Right renal cortex interstitium (tissue), 3 donors: ENCODE data around the gene STT3B. TPM values are rescaled to one million over a fixed set of nuclear protein-coding genes. Genes with fewer than 3 reads are reported as not detected.

Source experiments
- DNase-seq, 3 donors: peaks; one replicate each; pipeline ENCODE4 v3.0.0-alpha.2; 2013; ENCODE audit warnings: low read depth in 3 of 3, low spot score in 2 of 3
- polyA plus RNA-seq, 3 donors: library from polyadenylated mRNA; unstranded; fragments of 120-200 nt; gene quantifications; one replicate each; pipeline ENCODE4 v1.2.1, GENCODE V29; 2013; ENCODE audit not compliant: insufficient read length in 3 of 3

The STT3B gene
- polyA plus RNA-seq, 3 donors = 198 to 208 (median 206) TPM

GRCh38 chr3:31515486-31516284 is 17.0 kb upstream of the STT3B start:
- no peak for DNase-seq

- no peak for DNase-seq
Observed at GRCh38 chr3:31516757-31517156, 16.0 kb upstream of the STT3B start.

GRCh38 chr3:31521468-31521867 is 11.3 kb upstream of the STT3B start:
- no peak for DNase-seq

GRCh38 chr3:31522152-31522551 is 10.6 kb upstream of the STT3B start:
- no peak for DNase-seq

- no peak for DNase-seq
Observed at GRCh38 chr3:31523543-31523942, 9.2 kb upstream of the STT3B start.

- DNase-seq = no peak
Observed at GRCh38 chr3:31525532-31525931, 7.2 kb upstream of the STT3B start.

- DNase-seq = no peak
Observed at GRCh38 chr3:31529421-31529820, 3.3 kb upstream of the STT3B start.

GRCh38 chr3:31530039-31530959 is 2.4 kb upstream of the STT3B start:
- DNase-seq = no peak

- DNase-seq = no peak
Observed at GRCh38 chr3:31530960-31531335, 1.8 kb upstream of the STT3B start.

GRCh38 chr3:31531452-31531991 is 1.2 kb upstream of the STT3B start:
- DNase-seq = no peak

GRCh38 chr3:31531992-31532586 is 636 bp upstream of the STT3B start:
- DNase-seq = peak; percentile 92 to 97 (median 94)

- peak in 2 of 3 donors; percentile 14 to 29 for DNase-seq
Observed at GRCh38 chr3:31533169-31534064, 692 bp downstream of the STT3B start.

- no peak for DNase-seq
Observed at GRCh38 chr3:31534065-31534425, 1.3 kb downstream of the STT3B start.

GRCh38 chr3:31536497-31536896 is 3.8 kb downstream of the STT3B start:
- no peak for DNase-seq

GRCh38 chr3:31538801-31539200 is 6.1 kb downstream of the STT3B start:
- no peak for DNase-seq

GRCh38 chr3:31539275-31539674 is 6.5 kb downstream of the STT3B start:
- no peak for DNase-seq

- DNase-seq = no peak
Observed at GRCh38 chr3:31541089-31541488, 8.4 kb downstream of the STT3B start.

- DNase-seq = no peak
Observed at GRCh38 chr3:31542246-31542645, 9.5 kb downstream of the STT3B start.

GRCh38 chr3:31543375-31543774 is 10.7 kb downstream of the STT3B start:
- no peak for DNase-seq

- no peak for DNase-seq
Observed at GRCh38 chr3:31544634-31545033, 11.9 kb downstream of the STT3B start.
